Neural progenitor cell (in vitro differentiated cells): ENCODE data around the gene AADAC. TPM values are rescaled to one million over a fixed set of nuclear protein-coding genes. Genes with fewer than 3 reads are reported as not detected.

Experiments
- DNase-seq: peaks from one replicate; pipeline ENCODE4 v3.0.0-alpha.2; 2016; ENCODE audit warnings: low spot score
- H2AFZ ChIP-seq: fragments of 200-600 bp; sonication (generic); replicated peaks from 2 replicates; pipeline ENCODE4 v1.6.1; 2016; ENCODE audit warnings: antibody characterized with exemption
- H3F3A ChIP-seq: fragments of 200-600 bp; sonication (generic); 2 replicates; pipeline ENCODE4 v1.6.1; 2016; ENCODE audit warnings: antibody characterized with exemption, low read depth
- H3K27ac ChIP-seq: fragments of 200-600 bp; sonication (generic); 2 replicates; pipeline ENCODE4 v1.5.1; 2016; ENCODE audit warnings: mild to moderate bottlenecking
- H3K27me3 ChIP-seq: fragments of 200-600 bp; sonication (generic); 2 replicates; pipeline ENCODE4 v1.6.1; 2016; ENCODE audit warnings: mild to moderate bottlenecking, moderate library complexity
- H3K36me3 ChIP-seq: fragments of 200-600 bp; sonication (generic); 2 replicates; pipeline ENCODE4 v1.5.1; 2016
- H3K4me1 ChIP-seq: fragments of 200-600 bp; sonication (generic); 2 replicates; pipeline ENCODE4 v1.6.1; 2016; ENCODE audit warnings: mixed run types
- H3K4me2 ChIP-seq: fragments of 200-600 bp; sonication (generic); 2 replicates; pipeline ENCODE4 v1.6.1; 2016
- H3K4me3 ChIP-seq: fragments of 200-600 bp; sonication (generic); 2 replicates; pipeline ENCODE4 v1.5.1; 2016
- H3K79me2 ChIP-seq: fragments of 200-600 bp; sonication (generic); 2 replicates; pipeline ENCODE4 v1.6.1; 2016; ENCODE audit warnings: low read depth
- H3K9ac ChIP-seq: fragments of 200-600 bp; sonication (generic); 2 replicates; pipeline ENCODE4 v1.6.1; 2016
- H3K9me3 ChIP-seq: fragments of 200-600 bp; sonication (generic); 2 replicates; pipeline ENCODE4 v1.5.1; 2016; ENCODE audit warnings: low read depth
- H4K20me1 ChIP-seq: fragments of 200-600 bp; sonication (generic); 2 replicates; pipeline ENCODE4 v1.6.1; 2016; ENCODE audit warnings: low read depth
- H3K27ac Mint-ChIP-seq: 3 replicates; pipeline ENCODE4 v1.8.0; 2021; ENCODE audit warnings: mixed read lengths
- H3K27me3 Mint-ChIP-seq: 2 replicates; pipeline ENCODE4 v1.8.0; 2022; ENCODE audit warnings: low read depth, mild to moderate bottlenecking, inconsistent platforms, moderate library complexity, mixed read lengths; ENCODE audit not compliant: insufficient read depth
- H3K36me3 Mint-ChIP-seq: 3 replicates; pipeline ENCODE4 v1.8.0; 2021; ENCODE audit warnings: mixed read lengths
- H3K4me1 Mint-ChIP-seq: 3 replicates; pipeline ENCODE4 v1.8.0; 2021; ENCODE audit warnings: mixed read lengths
- H3K4me3 Mint-ChIP-seq: 3 replicates; pipeline ENCODE4 v1.8.0; 2021; ENCODE audit warnings: mild to moderate bottlenecking, moderate library complexity, mixed read lengths
- H3K9me3 Mint-ChIP-seq: 3 replicates; pipeline ENCODE4 v1.8.0; 2020; ENCODE audit warnings: mixed read lengths
- EZH2 ChIP-seq: fragments of 200-600 bp; sonication (generic); IDR thresholded peaks from 2 replicates; pipeline ENCODE4 v1.6.1; 2017; ENCODE audit warnings: antibody characterized with exemption, mild to moderate bottlenecking, moderate library complexity
- EZH2phosphoT487 ChIP-seq: fragments of 200-600 bp; sonication (generic); IDR thresholded peaks from 2 replicates; pipeline ENCODE4 v1.6.1; 2017; ENCODE audit warnings: antibody characterized with exemption
- total RNA-seq: library from RNA; depleted of rRNA; stranded (reverse); fragments of >200 nt; gene quantifications from 2 replicates; pipeline ENCODE4 v1.2.3, GENCODE V29; 2015; ENCODE audit warnings: low replicate concordance
- TF ChIP-seq, protein P1 (sequence below): fragments of 200-600 bp; sonication (generic); IDR thresholded peaks from 2 replicates; pipeline ENCODE4 v1.5.1; 2017; ENCODE audit warnings: antibody characterized with exemption, mild to moderate bottlenecking

Gene AADAC
- total RNA-seq, 1 donor from 2014 or later, result not detected

DNA sequence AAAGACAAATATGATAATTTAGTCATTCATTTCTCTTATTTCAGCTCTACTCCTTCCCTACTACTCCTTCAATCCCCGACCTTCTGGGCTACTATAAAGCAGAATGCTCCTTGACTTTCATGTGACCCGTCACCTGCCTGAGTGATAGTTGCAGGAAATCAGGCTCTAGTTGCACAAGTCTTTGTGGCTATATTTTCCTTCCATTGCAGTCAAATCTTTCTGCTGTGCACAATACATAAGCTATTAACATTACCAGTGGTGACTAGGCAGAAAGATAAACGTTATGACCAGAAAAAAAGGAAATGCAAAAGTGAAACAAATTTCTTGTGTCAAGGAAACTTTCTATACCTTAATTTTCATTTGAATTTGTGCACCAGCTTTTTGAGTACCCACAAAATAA lies 61.8 kb downstream of the AADAC start:
- Histone ChIP-seq H3K36me3 (no peaks in the 10 kb centered on the region), H3F3A (no peaks in the 10 kb centered on the region), H3K4me1 (peaks cover 6% of the 10 kb centered on the region), H3K4me2 (no peak overlapping the region), H2AFZ (peak overlapping the region; percentile 78), H4K20me1 (no peaks in the 10 kb centered on the region), H3K9me3 (no peaks in the 10 kb centered on the region), H3K27me3 (no peaks in the 10 kb centered on the region), H3K79me2 (no peaks in the 10 kb centered on the region), H3K9ac (no peak overlapping the region), H3K4me3 (no peak overlapping the region), H3K27ac (no peak overlapping the region)
- no peaks in the 10 kb centered on the region for H3K36me3 Mint-ChIP-seq
- no peak overlapping the region for H3K27ac Mint-ChIP-seq
- H3K4me3 Mint-ChIP-seq, result no peak overlapping the region
- no peaks in the 10 kb centered on the region for H3K4me1 Mint-ChIP-seq
- H3K27me3 Mint-ChIP-seq, result no peaks in the 10 kb centered on the region
- DNase-seq, result no peak
- no peaks in the 10 kb centered on the region for H3K9me3 Mint-ChIP-seq
- no peak for TF ChIP-seq EZH2phosphoT487
- TF ChIP-seq, protein P1, sequence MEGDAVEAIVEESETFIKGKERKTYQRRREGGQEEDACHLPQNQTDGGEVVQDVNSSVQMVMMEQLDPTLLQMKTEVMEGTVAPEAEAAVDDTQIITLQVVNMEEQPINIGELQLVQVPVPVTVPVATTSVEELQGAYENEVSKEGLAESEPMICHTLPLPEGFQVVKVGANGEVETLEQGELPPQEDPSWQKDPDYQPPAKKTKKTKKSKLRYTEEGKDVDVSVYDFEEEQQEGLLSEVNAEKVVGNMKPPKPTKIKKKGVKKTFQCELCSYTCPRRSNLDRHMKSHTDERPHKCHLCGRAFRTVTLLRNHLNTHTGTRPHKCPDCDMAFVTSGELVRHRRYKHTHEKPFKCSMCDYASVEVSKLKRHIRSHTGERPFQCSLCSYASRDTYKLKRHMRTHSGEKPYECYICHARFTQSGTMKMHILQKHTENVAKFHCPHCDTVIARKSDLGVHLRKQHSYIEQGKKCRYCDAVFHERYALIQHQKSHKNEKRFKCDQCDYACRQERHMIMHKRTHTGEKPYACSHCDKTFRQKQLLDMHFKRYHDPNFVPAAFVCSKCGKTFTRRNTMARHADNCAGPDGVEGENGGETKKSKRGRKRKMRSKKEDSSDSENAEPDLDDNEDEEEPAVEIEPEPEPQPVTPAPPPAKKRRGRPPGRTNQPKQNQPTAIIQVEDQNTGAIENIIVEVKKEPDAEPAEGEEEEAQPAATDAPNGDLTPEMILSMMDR, result no peak
- no peak for TF ChIP-seq EZH2

GRCh38 chr3:151877269-151877668 lies 63.4 kb downstream of the AADAC start:
- no peaks in the 10 kb centered on the region for H3K36me3 Mint-ChIP-seq

More at GRCh38 chr3:151877269-151877668, 63.4 kb downstream of the AADAC start:
- Histone ChIP-seq H3K4me1 (no peaks in the 10 kb centered on the region), H2AFZ (no peak overlapping the region), H3K4me3 (no peak overlapping the region), H3K79me2 (no peaks in the 10 kb centered on the region), H3K9ac (no peak overlapping the region), H4K20me1 (no peaks in the 10 kb centered on the region), H3K36me3 (no peaks in the 10 kb centered on the region), H3K4me2 (no peak overlapping the region), H3F3A (no peaks in the 10 kb centered on the region), H3K9me3 (no peaks in the 10 kb centered on the region), H3K27ac (no peak overlapping the region), H3K27me3 (no peaks in the 10 kb centered on the region)
- no peak overlapping the region for H3K4me3 Mint-ChIP-seq
- no peaks in the 10 kb centered on the region for H3K9me3 Mint-ChIP-seq
- no peaks in the 10 kb centered on the region for H3K27me3 Mint-ChIP-seq
- H3K4me1 Mint-ChIP-seq, result no peaks in the 10 kb centered on the region
- TF ChIP-seq, protein P1, result no peak
- TF ChIP-seq EZH2, result no peak
- no peak for TF ChIP-seq EZH2phosphoT487
- H3K27ac Mint-ChIP-seq, result no peak overlapping the region
- no peak for DNase-seq

Other genes with a start within 250 kb of the AADAC start
- not detected in 2 replicates for gene AADACL2, start 80.2 kb upstream of the AADAC start, total RNA-seq
- not detected in 2 replicates for gene SUCNR1, start 59.5 kb downstream of the AADAC start, total RNA-seq